Gastroesophageal sphincter (tissue), 3 donors: ENCODE results near the gene TOR1AIP1.

Experiments used
- POLR2A ChIP-seq, 2 donors: fragments of 450-650 bp; IDR thresholded peaks; one replicate each; pipeline ENCODE4 v1.6.1; 2017; ENCODE audit warnings: antibody characterized with exemption in 2 of 2, mild to moderate bottlenecking in 2 of 2, moderate library complexity in 1 of 2
- TF ChIP-seq, protein P1 (sequence below), 4 experiments: fragments of 200-600 bp in 2 of 4; fragments of 450-650 bp in 2 of 4; sonication (generic) in 1 of 4; IDR thresholded peaks; one replicate each; pipeline ENCODE4 v1.5.1; 2017 to 2019; ENCODE audit warnings: antibody characterized with exemption in 4 of 4, mild to moderate bottlenecking in 2 of 4, moderate library complexity in 2 of 4

DNA sequence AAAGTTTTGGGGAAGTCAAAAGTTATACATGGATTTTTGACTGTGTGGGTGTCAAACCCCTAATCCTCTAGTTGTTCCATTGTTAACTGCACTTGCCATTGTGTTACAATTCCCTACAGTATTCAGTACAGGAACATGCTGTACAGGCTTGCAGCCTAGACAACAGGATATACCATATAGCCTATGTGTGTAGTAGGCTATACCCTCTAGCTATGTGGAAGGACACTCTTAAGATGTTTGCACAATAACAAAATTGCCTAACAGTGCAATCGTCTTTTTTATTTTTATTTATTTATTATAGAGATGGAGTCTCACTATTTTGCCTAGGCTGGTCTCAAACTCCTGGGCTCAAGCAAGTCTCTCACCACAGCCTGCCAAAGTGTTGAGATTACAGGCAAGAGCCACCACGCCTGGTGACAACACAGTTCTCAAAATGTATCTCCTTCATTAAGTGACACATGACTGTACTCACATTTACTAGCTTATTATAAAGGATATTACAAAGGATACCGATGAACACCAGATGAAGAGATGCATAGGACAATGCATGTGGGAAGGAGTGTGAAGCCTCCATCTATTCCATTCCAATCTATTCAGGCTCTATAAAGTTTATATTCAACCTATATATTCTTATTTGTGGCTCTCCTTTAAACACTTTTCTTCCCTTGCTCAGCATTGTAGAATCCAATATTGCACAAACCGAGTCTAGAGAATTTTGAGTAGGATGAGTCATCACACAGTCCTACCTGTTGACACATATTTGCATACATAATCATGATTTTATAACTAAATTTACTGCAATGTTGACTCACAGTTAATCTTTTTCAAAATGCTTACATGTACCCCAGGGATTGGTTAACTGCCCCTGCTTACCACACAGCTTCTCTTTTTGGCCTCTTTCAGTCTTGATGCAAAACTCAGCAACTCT, 44.1 kb downstream of the TOR1AIP1 start:
- TF ChIP-seq, protein P1, sequence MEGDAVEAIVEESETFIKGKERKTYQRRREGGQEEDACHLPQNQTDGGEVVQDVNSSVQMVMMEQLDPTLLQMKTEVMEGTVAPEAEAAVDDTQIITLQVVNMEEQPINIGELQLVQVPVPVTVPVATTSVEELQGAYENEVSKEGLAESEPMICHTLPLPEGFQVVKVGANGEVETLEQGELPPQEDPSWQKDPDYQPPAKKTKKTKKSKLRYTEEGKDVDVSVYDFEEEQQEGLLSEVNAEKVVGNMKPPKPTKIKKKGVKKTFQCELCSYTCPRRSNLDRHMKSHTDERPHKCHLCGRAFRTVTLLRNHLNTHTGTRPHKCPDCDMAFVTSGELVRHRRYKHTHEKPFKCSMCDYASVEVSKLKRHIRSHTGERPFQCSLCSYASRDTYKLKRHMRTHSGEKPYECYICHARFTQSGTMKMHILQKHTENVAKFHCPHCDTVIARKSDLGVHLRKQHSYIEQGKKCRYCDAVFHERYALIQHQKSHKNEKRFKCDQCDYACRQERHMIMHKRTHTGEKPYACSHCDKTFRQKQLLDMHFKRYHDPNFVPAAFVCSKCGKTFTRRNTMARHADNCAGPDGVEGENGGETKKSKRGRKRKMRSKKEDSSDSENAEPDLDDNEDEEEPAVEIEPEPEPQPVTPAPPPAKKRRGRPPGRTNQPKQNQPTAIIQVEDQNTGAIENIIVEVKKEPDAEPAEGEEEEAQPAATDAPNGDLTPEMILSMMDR (IDR thresholded peaks at IDR 0.05): no peak
- TF ChIP-seq POLR2A (IDR thresholded peaks at IDR 0.05): no peak
